ENCODE measurements around the gene OPTC.
"Not testable (repeated sequence)": the region's sequence is repeated elsewhere in the genome, so short reads cannot be mapped to it uniquely, and the experiment has no call there.

The OPTC gene

GRCh38 chr1:203492748-203493130 lies 1.2 kb upstream of the OPTC start:
- no peak for DNase-seq

GRCh38 chr1:203495845-203496244 lies 1.9 kb downstream of the OPTC start:
- no peak for DNase-seq

GRCh38 chr1:203497269-203497777 lies 3.4 kb downstream of the OPTC start:
- DNase-seq: no peak

GRCh38 chr1:203499643-203500278 lies 5.8 kb downstream of the OPTC start:
- DNase-seq: no peak

- no peak for DNase-seq
These were observed 6.3 kb downstream of the OPTC start for GRCh38 chr1:203500279-203500678.

GRCh38 chr1:203503836-203504235 lies 9.9 kb downstream of the OPTC start:
- no peak for DNase-seq

- peak; percentile 86 for DNase-seq
These were observed 10.7 kb downstream of the OPTC start for GRCh38 chr1:203504400-203505250.

GRCh38 chr1:203505526-203506204 lies 11.7 kb downstream of the OPTC start:
- no peak for DNase-seq

- no peak for DNase-seq
These were observed 13.1 kb downstream of the OPTC start for GRCh38 chr1:203506858-203507626.

- DNase-seq: no peak
These were observed 13.8 kb downstream of the OPTC start for GRCh38 chr1:203507759-203508158.

GRCh38 chr1:203508463-203509073 lies 14.6 kb downstream of the OPTC start:
- no peak for DNase-seq

GRCh38 chr1:203509135-203509534 lies 15.2 kb downstream of the OPTC start:
- DNase-seq: no peak

GRCh38 chr1:203511513-203511912 lies 17.6 kb downstream of the OPTC start:
- no peak for DNase-seq

- no peak for DNase-seq
These were observed 18.0 kb downstream of the OPTC start for GRCh38 chr1:203511930-203512329.

- DNase-seq: no peak
These were observed 18.5 kb downstream of the OPTC start for GRCh38 chr1:203512517-203512847.

- DNase-seq: no peak
These were observed 19.1 kb downstream of the OPTC start for GRCh38 chr1:203512848-203513584.

- DNase-seq: no peak
These were observed 19.7 kb downstream of the OPTC start for GRCh38 chr1:203513585-203514031.

GRCh38 chr1:203516184-203516583 lies 22.2 kb downstream of the OPTC start:
- no peak for DNase-seq

GRCh38 chr1:203516906-203517305 lies 23.0 kb downstream of the OPTC start:
- DNase-seq: no peak

GRCh38 chr1:203517426-203518110 lies 23.6 kb downstream of the OPTC start:
- no peak for DNase-seq

GRCh38 chr1:203518139-203518538 lies 24.2 kb downstream of the OPTC start:
- DNase-seq: not testable (repeated sequence)

Data from NCI-H1694 treated with DMSO at 0.1 percent for 48 hours (cell line).